H9 (cell line): Measurements from ENCODE around the gene ZMIZ1. TPM values are rescaled to one million over a fixed set of nuclear protein-coding genes. Genes with fewer than 3 reads are reported as not detected.

ENCODE experiments used
- DNase-seq: peaks from one replicate; pipeline ENCODE4 v3.0.0-alpha.2; 2017
- H2AFZ ChIP-seq: one replicate; pipeline ENCODE4 v1.6.1; 2013; ENCODE audit warnings: mild to moderate bottlenecking, low read length, control low read depth, moderate library complexity
- H2AK5ac ChIP-seq: 2 replicates; pipeline ENCODE4 v1.6.1; 2013; ENCODE audit warnings: low read length, control low read depth, mixed read lengths; ENCODE audit not compliant: insufficient read length
- H2BK120ac ChIP-seq: one replicate; pipeline ENCODE4 v1.6.1; 2013; ENCODE audit warnings: low read depth, mild to moderate bottlenecking, low read length, control low read depth, inconsistent platforms; ENCODE audit not compliant: poor library complexity, severe bottlenecking
- H2BK12ac ChIP-seq: 2 replicates; pipeline ENCODE4 v1.6.1; 2013; ENCODE audit warnings: low read length, control low read depth, mixed read lengths, low read depth; ENCODE audit not compliant: insufficient read length
- H2BK15ac ChIP-seq: 2 replicates; pipeline ENCODE4 v1.6.1; 2013; ENCODE audit warnings: low read depth, low read length, control low read depth
- H2BK20ac ChIP-seq: one replicate; pipeline ENCODE4 v1.6.1; 2013; ENCODE audit warnings: low read depth, mild to moderate bottlenecking, low read length, control low read depth, inconsistent platforms; ENCODE audit not compliant: poor library complexity, severe bottlenecking
- H2BK5ac ChIP-seq: 2 replicates; pipeline ENCODE4 v1.6.1; 2013; ENCODE audit warnings: low read length, control low read depth, mixed read lengths; ENCODE audit not compliant: insufficient read length
- H3K14ac ChIP-seq: 2 replicates; pipeline ENCODE4 v1.6.1; 2013; ENCODE audit warnings: low read length, control low read depth; ENCODE audit not compliant: insufficient read depth
- H3K18ac ChIP-seq: 2 replicates; pipeline ENCODE4 v1.6.1; 2013; ENCODE audit warnings: low read depth, mild to moderate bottlenecking, mixed read lengths, low read length, control low read depth; ENCODE audit not compliant: insufficient read length
- H3K23ac ChIP-seq: 2 replicates; pipeline ENCODE4 v1.6.1; 2013; ENCODE audit warnings: low read length, control low read depth, mixed read lengths, low read depth; ENCODE audit not compliant: insufficient read length
- H3K23me2 ChIP-seq: 2 replicates; pipeline ENCODE4 v1.6.1; 2013; ENCODE audit warnings: low read depth, mild to moderate bottlenecking, mixed read lengths, low read length, control low read depth; ENCODE audit not compliant: insufficient read length, poor library complexity, severe bottlenecking
- H3K27ac ChIP-seq: 2 replicates; pipeline ENCODE4 v1.5.1; 2013; ENCODE audit warnings: low read length, control low read depth, mixed read lengths, low read depth; ENCODE audit not compliant: insufficient read length
- H3K27me3 ChIP-seq: 2 replicates; pipeline ENCODE4 v1.6.1; 2013; ENCODE audit warnings: low read length, control low read depth, inconsistent platforms; ENCODE audit not compliant: insufficient read depth
- H3K4ac ChIP-seq: 2 replicates; pipeline ENCODE4 v1.6.1; 2013; ENCODE audit warnings: low read depth, mild to moderate bottlenecking, control low read depth, inconsistent platforms, low read length, moderate library complexity
- H3K4me1 ChIP-seq: 2 replicates; pipeline ENCODE4 v1.6.1; 2013; ENCODE audit warnings: low read length, control low read depth, inconsistent platforms; ENCODE audit not compliant: insufficient read depth
- H3K4me2 ChIP-seq: 2 replicates; pipeline ENCODE4 v1.6.1; 2013; ENCODE audit warnings: low read length, control low read depth, mixed read lengths; ENCODE audit not compliant: insufficient read length, insufficient read depth
- H3K56ac ChIP-seq: 2 replicates; pipeline ENCODE4 v1.6.1; 2013; ENCODE audit warnings: low read depth, mild to moderate bottlenecking, mixed read lengths, low read length, control low read depth; ENCODE audit not compliant: insufficient read length
- H3K79me1 ChIP-seq: 2 replicates; pipeline ENCODE4 v1.6.1; 2013; ENCODE audit warnings: low read depth, mild to moderate bottlenecking, moderate library complexity, low read length, control low read depth, inconsistent platforms; ENCODE audit not compliant: insufficient read depth, poor library complexity, severe bottlenecking
- H3K79me2 ChIP-seq: 2 replicates; pipeline ENCODE4 v1.6.1; 2013; ENCODE audit warnings: low read length, control low read depth, inconsistent platforms; ENCODE audit not compliant: insufficient read depth
- H3K9ac ChIP-seq: 2 replicates; pipeline ENCODE4 v1.6.1; 2013; ENCODE audit warnings: low read length, control low read depth, mixed read lengths; ENCODE audit not compliant: insufficient read length; ENCODE audit errors: extremely low read depth
- H3K9me3 ChIP-seq: one replicate; pipeline ENCODE4 v1.6.1; 2013; ENCODE audit warnings: low read depth, low read length, inconsistent platforms; ENCODE audit not compliant: control insufficient read depth
- H3T11ph ChIP-seq: one replicate; pipeline ENCODE4 v1.6.1; 2013; ENCODE audit warnings: mild to moderate bottlenecking, low read length, control low read depth, inconsistent platforms
- H4K20me1 ChIP-seq: one replicate; pipeline ENCODE4 v1.6.1; 2013; ENCODE audit not compliant: control insufficient read depth, insufficient read length, insufficient read depth
- H4K5ac ChIP-seq: 2 replicates; pipeline ENCODE4 v1.6.1; 2013; ENCODE audit warnings: low read depth, mild to moderate bottlenecking, mixed read lengths, low read length, control low read depth; ENCODE audit not compliant: insufficient read length
- H4K8ac ChIP-seq: replicated peaks from 2 replicates; pipeline ENCODE4 v1.6.1; 2013; ENCODE audit warnings: low read length, control low read depth, mixed read lengths, low read depth; ENCODE audit not compliant: insufficient read length
- H4K91ac ChIP-seq: 2 replicates; pipeline ENCODE4 v1.6.1; 2013; ENCODE audit warnings: low read depth, mild to moderate bottlenecking, moderate library complexity, mixed read lengths, low read length, control low read depth; ENCODE audit not compliant: insufficient read length
- H3K27ac Mint-ChIP-seq, 3 experiments: 2 replicates in 2 of 3; 3 replicates in 1 of 3; pipeline ENCODE4 v1.8.0; 2020 to 2021; ENCODE audit warnings: mixed read lengths in 3 of 3, mild to moderate bottlenecking in 1 of 3, moderate library complexity in 1 of 3
- H3K27me3 Mint-ChIP-seq: 2 replicates; pipeline ENCODE4 v1.8.0; 2021; ENCODE audit warnings: low read depth, mild to moderate bottlenecking, moderate library complexity, mixed read lengths
- H3K36me3 Mint-ChIP-seq, 3 experiments: 2 replicates in 2 of 3; 3 replicates in 1 of 3; pipeline ENCODE4 v1.8.0; 2020 to 2021; ENCODE audit warnings: low read depth in 3 of 3, mixed read lengths in 3 of 3; ENCODE audit not compliant: insufficient read depth in 1 of 3
- H3K4me1 Mint-ChIP-seq, 2 experiments: 2 replicates each; pipeline ENCODE4 v1.8.0; 2020; ENCODE audit warnings: mixed read lengths in 2 of 2
- H3K4me3 Mint-ChIP-seq, 2 experiments: 2 replicates in 1 of 2; 3 replicates in 1 of 2; pipeline ENCODE4 v1.8.0; 2020 to 2021; ENCODE audit warnings: mild to moderate bottlenecking in 2 of 2, mixed read lengths in 2 of 2, moderate library complexity in 1 of 2
- H3K9me3 Mint-ChIP-seq, 2 experiments: 2 replicates in 1 of 2; 3 replicates in 1 of 2; pipeline ENCODE4 v1.8.0; 2020; ENCODE audit warnings: mild to moderate bottlenecking in 2 of 2, mixed read lengths in 2 of 2, moderate library complexity in 1 of 2
- WGBS: extraction: QIAGEN DNeasy Blood & Tissue Kit; methylation state at CpG from one replicate; pipeline ENCODE4 v1.1.7; 2013; ENCODE audit warnings: missing lambda C conversion rate, low lambda C conversion rate, mixed read lengths; ENCODE audit not compliant: insufficient read length; ENCODE audit errors: extremely low coverage; 5-methylcytosine and 5-hydroxymethylcytosine counted together
- total RNA-seq: library from RNA; stranded (reverse); gene quantifications from 2 replicates; pipeline ENCODE4 v1.2.1, GENCODE V29; 2021
- TF ChIP-seq, protein P1 (sequence below): fragments of 200-600 bp; sonication (generic); conservative IDR thresholded peaks from 3 replicates; pipeline ENCODE4 v1.8.0; 2021; ENCODE audit warnings: antibody characterized with exemption, mild to moderate bottlenecking

The ZMIZ1 gene
- total RNA-seq, 1 experiment from 2014 or later: 36.9 TPM

DNA sequence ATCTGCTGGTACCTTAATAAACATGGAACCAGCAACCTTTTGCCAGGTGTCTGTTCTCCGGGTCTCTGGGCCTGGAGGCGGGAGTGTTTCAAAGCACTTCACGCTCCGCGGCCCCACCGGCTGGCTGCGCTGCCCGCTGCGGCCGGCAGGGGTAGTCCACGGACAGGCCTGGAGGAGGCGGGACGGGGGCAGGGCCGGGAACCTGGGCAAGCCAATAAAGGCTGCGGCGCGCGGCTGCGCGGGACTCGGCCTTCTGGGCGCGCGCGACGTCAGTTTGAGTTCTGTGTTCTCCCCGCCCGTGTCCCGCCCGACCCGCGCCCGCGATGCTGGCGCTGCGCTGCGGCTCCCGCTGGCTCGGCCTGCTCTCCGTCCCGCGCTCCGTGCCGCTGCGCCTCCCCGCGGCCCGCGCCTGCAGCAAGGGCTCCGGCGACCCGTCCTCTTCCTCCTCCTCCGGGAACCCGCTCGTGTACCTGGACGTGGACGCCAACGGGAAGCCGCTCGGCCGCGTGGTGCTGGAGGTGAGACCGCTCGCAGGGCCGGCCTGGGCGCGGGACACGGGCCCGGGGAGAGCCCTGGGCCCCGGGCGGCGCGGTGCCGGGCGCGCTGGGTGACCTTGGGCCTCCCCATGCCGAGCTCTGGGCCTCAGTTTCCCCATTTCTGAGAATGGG is 278.6 kb downstream of the ZMIZ1 start, which contains the start of gene PPIF:
Gene PPIF, plus strand, starts transcription at position 244 of the 668 bp plus-strand sequence. Its CDS starts 80 bp downstream, at position 324.
- Histone ChIP-seq H3K27me3 (no peaks in the 10 kb centered on the region), H3K14ac (peak within 1 kb of the TSS; percentile 89), H3K79me1 (peaks cover 5% of the 10 kb centered on the region), H2BK120ac (no peak within 1 kb of the TSS), H2BK5ac (no peak within 1 kb of the TSS), H2AFZ (no peak within 1 kb of the TSS), H4K5ac (no peak within 1 kb of the TSS), H3K18ac (peak within 1 kb of the TSS; percentile 50), H3K23ac (no peak within 1 kb of the TSS), H2BK12ac (no peak within 1 kb of the TSS), H3K56ac (no peak within 1 kb of the TSS), H3K23me2 (peaks cover 5% of the 10 kb centered on the region), H3K4me1 (0 out of 2 replicates have a peak, but pooled peaks cover 5% of the 10 kb centered on the region), H4K8ac (no peak within 1 kb of the TSS), H3K9ac (peak within 1 kb of the TSS; percentile 57), H4K20me1 (no peaks in the 10 kb centered on the region), H2BK20ac (no peak within 1 kb of the TSS), H3K27ac (no peak within 1 kb of the TSS), H3K9me3 (no peaks in the 10 kb centered on the region), H3T11ph (no peak within 1 kb of the TSS), H2BK15ac (no peak within 1 kb of the TSS), H3K4ac (no peak within 1 kb of the TSS; the same call in 1 of the 2 replicates), H3K4me2 (peak within 1 kb of the TSS; percentile 43), H2AK5ac (no peak within 1 kb of the TSS), H4K91ac (no peak within 1 kb of the TSS), H3K79me2 (no peaks in the 10 kb centered on the region)
- no peak within 1 kb of the TSS for H3K27ac Mint-ChIP-seq
- DNase-seq: peak; percentile 92
- H3K4me1 Mint-ChIP-seq: peaks cover 8 to 23% of the 10 kb centered on the region in 2 experiments
- TF ChIP-seq, protein P1, sequence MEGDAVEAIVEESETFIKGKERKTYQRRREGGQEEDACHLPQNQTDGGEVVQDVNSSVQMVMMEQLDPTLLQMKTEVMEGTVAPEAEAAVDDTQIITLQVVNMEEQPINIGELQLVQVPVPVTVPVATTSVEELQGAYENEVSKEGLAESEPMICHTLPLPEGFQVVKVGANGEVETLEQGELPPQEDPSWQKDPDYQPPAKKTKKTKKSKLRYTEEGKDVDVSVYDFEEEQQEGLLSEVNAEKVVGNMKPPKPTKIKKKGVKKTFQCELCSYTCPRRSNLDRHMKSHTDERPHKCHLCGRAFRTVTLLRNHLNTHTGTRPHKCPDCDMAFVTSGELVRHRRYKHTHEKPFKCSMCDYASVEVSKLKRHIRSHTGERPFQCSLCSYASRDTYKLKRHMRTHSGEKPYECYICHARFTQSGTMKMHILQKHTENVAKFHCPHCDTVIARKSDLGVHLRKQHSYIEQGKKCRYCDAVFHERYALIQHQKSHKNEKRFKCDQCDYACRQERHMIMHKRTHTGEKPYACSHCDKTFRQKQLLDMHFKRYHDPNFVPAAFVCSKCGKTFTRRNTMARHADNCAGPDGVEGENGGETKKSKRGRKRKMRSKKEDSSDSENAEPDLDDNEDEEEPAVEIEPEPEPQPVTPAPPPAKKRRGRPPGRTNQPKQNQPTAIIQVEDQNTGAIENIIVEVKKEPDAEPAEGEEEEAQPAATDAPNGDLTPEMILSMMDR: peak; percentile 95
- no CpG with 5 or more reads among the region's 77 CpGs for WGBS
- peaks cover 9% of the 10 kb centered on the region for H3K27me3 Mint-ChIP-seq
- peak within 1 kb of the TSS; percentile 76 to 87 for H3K4me3 Mint-ChIP-seq
- H3K36me3 Mint-ChIP-seq: peaks cover 14 to 36% (median 36%) of the 10 kb centered on the region in 3 experiments; a peak in 6 of 7 replicates
- no peaks in the 10 kb centered on the region for H3K9me3 Mint-ChIP-seq
